ENCODE results near the gene RIPOR3. TPM values are rescaled to one million over a fixed set of nuclear protein-coding genes. Genes with fewer than 3 reads are reported as not detected.
A peak's percentile ranks its signal among the peaks of the same experiment; 100 is the strongest.

The RIPOR3 gene
- total RNA-seq, 6 donors from 2014 or later: 2.1 to 36.7 (median 5.1) TPM

DNA sequence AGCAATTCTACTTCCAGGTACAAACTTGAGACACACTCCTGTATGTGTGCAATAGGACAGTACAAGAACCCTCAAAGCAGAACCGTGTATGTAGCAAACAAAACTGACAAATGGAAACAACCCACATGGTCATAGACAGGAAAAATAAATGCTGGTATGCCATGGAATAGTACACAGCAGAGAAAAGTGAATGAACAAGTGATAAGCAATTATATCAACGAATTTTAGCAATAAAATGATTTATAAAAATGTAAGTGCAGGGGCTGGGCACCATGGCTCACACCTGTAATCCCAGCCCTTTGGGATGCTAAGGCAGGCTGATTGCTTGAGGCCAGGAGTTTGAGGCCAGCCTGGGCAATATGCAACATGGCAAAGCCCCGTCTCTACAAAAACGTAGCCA lies 9.3 kb downstream of the RIPOR3 start:
- Histone ChIP-seq H3K4me1 (peaks cover 0 to 5% (median 0%) of the 10 kb centered on the region in 4 donors), H3K27me3 (no peaks in the 10 kb centered on the region), H3K36me3 (no peaks in the 10 kb centered on the region), H3K4me3 (no peak overlapping the region), H3K9me3 (no peaks in the 10 kb centered on the region), H3K27ac (no peak overlapping the region)
- WGBS, 2 donors: 80 to 85% methylated on average over 4 of the region's 4 CpGs
- DNase-seq (no peak), ATAC-seq (ENCODE audit: low FRiP score in 2 of 2) (no peak)
- TF ChIP-seq POLR2A (IDR thresholded peaks at IDR 0.05) (no peak), EP300 (IDR thresholded peaks at IDR 0.05) (no peak), CTCF (IDR thresholded peaks at IDR 0.05) (no peak), POLR2AphosphoS5 (IDR thresholded peaks at IDR 0.05) (no peak)

- 61 to 64% methylated on average over 11 to 12 of the region's 12 CpGs for WGBS, 2 donors
- no peak for ATAC-seq (ENCODE audit: low FRiP score in 2 of 2)
Observed at GRCh38 chr20:50681359-50682064, 9.8 kb downstream of the RIPOR3 start.

GRCh38 chr20:50680105-50680960 lies 11.0 kb downstream of the RIPOR3 start:
- H3K4me3 ChIP-seq: no peak overlapping the region
- DNase-seq: peak in 1 of 2 donors; percentile 61
- ATAC-seq (ENCODE audit: low FRiP score in 2 of 2): peak in 1 of 2 donors; percentile 32
- H3K9me3 ChIP-seq: no peaks in the 10 kb centered on the region
- H3K36me3 ChIP-seq: no peaks in the 10 kb centered on the region
- TF ChIP-seq POLR2A (IDR thresholded peaks at IDR 0.05) (no peak), CTCF (IDR thresholded peaks at IDR 0.05) (no peak), EP300 (IDR thresholded peaks at IDR 0.05) (no peak), POLR2AphosphoS5 (IDR thresholded peaks at IDR 0.05) (no peak)
- no peaks in the 10 kb centered on the region for H3K27me3 ChIP-seq
- no peak overlapping the region for H3K27ac ChIP-seq
- 80 to 87% methylated on average over 16 to 19 of the region's 19 CpGs for WGBS, 2 donors
- H3K4me1 ChIP-seq: peaks cover 0 to 5% (median 0%) of the 10 kb centered on the region in 4 donors

More at GRCh38 chr20:50681359-50682064, 9.8 kb downstream of the RIPOR3 start:
- Histone ChIP-seq H3K27me3 (no peaks in the 10 kb centered on the region), H3K27ac (no peak overlapping the region), H3K36me3 (no peaks in the 10 kb centered on the region), H3K9me3 (no peaks in the 10 kb centered on the region), H3K4me1 (peaks cover 0 to 5% (median 0%) of the 10 kb centered on the region in 4 donors), H3K4me3 (no peak overlapping the region)
- DNase-seq: no peak
- TF ChIP-seq POLR2A (IDR thresholded peaks at IDR 0.05) (no peak), EP300 (IDR thresholded peaks at IDR 0.05) (no peak), CTCF (IDR thresholded peaks at IDR 0.05) (no peak), POLR2AphosphoS5 (IDR thresholded peaks at IDR 0.05) (no peak)

DNA sequence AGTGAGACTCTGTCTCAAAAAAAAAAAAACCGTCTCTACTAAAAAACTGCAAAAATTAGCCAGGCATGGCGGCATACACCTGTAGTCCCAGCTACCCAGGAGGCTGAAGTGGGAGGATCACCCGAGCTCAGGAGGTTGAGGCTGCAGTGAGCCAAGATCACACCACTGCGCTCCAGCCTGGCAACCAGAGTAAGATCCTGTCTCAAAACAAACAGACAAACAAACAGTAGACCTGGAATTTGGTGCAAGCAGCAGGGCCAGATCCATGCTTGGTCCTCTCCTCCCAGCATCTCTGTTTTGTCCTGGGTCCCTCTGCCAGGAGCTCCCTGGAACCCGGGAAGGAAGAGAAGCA lies 11.6 kb downstream of the RIPOR3 start:
- Histone ChIP-seq H3K27ac (no peak overlapping the region), H3K4me3 (no peak overlapping the region), H3K9me3 (no peaks in the 10 kb centered on the region), H3K4me1 (peaks cover 0 to 5% (median 0%) of the 10 kb centered on the region in 4 donors), H3K27me3 (no peaks in the 10 kb centered on the region), H3K36me3 (no peaks in the 10 kb centered on the region)
- ATAC-seq (ENCODE audit: low FRiP score in 2 of 2) (no peak), DNase-seq (no peak)
- no peak for TF ChIP-seq POLR2AphosphoS5 (IDR thresholded peaks at IDR 0.05)
- TF ChIP-seq POLR2A (IDR thresholded peaks at IDR 0.05): no peak
- no peak for TF ChIP-seq CTCF (IDR thresholded peaks at IDR 0.05)
- no peak for TF ChIP-seq EP300 (IDR thresholded peaks at IDR 0.05)
- 60 to 74% methylated on average over 4 to 5 of the region's 5 CpGs for WGBS, 2 donors
